SIG-M5 treated with dmso at 0.1 percent for 504 hours (cell line): ENCODE data around the gene POU5F1.

Experiments used
- DNase-seq: peaks from one replicate; lab custom pipeline; 2025; ENCODE audit not compliant: unreplicated experiment; lab: John Stamatoyannopoulos, UW

Gene POU5F1

DNA sequence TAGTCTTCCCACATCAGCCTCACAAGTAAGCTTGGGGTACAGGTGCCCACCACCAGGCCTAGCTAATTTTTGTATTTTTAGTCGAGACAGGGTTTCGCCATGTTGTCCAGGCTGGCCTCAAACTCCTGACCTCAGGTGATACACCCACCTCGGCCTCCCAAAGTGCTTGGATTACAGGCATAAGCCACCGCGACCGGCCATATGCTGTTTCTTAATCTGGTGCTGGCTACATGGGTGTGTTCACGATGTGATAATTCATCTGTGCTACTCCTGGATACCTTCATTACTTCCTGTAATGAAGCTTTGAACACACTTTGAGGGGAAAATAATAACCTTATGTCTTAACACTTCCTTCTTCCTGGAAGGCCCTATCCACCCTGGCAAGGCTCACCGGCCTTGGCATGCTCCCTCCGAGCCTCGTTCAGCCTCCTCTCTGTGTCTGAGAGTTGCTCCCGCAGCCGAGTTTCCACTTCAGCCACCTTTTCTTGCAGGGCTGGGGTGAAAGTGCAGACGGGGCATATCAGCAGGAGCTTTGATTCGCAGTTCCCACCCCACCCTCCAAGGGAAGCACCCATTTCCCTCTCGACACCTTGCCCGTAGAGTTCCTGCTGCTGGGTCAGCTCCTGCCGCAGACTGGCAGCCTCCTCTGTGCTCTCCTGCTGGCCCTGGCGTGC lies 26.0 kb downstream of the POU5F1 start:
- DNase-seq: no peak

DNA sequence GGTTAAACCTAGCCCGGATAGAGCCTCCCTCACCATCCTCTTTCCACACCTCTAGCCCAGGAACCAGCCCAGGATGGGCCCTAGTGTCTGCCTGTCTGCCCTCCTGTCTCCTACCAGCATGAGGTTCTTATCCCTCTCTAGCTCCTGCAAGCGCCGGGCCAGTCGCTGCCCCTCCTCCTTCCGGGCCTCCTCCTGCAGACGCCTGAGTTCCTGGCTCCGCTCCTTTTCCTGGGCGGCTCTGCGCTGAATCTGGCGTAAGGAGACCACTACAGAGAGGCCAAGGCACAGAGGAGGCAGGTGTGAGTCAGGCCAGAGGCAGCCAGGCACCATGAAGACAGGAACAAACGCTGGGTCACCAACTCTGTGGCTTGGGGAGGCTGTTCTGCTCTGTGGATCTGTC lies 27.3 kb downstream of the POU5F1 start:
- no peak for DNase-seq

DNA sequence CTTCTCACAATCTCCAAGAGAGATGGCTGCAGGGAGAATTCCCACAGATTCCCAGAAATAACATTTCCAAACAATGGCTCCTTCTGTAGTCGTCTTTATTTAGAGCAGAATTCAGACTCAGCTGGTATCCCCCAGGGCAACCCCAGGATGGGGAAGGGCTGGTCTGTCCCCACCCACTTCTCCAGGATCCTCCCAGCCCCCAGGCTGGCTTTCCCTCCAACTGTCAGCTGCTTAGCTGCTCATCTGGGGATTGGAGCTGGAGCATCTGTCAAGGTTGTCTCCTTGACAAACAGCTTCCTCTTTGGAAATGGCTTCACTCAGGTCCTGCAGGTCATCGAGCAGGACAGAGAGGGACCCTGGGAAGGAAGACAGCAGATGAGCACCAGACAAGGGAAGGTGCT lies 28.1 kb downstream of the POU5F1 start:
- DNase-seq: no peak

DNA sequence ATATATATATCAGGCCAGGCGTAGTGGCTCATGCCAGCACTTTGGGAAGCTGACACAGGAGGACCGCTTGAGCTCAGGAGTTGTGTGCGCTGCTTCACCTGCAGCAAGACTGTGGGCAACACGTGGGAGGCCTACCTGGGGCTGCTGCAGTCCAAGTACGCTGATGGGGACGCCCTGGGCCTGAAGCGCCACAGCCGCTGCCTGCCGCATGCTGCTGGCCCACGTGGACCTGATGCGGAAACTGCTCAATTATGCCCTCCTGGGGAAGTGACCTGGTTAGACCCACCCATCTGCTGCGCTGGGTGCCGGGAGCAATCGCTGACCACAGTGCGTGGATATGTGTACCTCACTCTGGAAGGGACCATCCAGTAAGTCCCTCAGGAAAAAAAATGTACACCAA lies 29.8 kb downstream of the POU5F1 start:
- DNase-seq: no peak

DNA sequence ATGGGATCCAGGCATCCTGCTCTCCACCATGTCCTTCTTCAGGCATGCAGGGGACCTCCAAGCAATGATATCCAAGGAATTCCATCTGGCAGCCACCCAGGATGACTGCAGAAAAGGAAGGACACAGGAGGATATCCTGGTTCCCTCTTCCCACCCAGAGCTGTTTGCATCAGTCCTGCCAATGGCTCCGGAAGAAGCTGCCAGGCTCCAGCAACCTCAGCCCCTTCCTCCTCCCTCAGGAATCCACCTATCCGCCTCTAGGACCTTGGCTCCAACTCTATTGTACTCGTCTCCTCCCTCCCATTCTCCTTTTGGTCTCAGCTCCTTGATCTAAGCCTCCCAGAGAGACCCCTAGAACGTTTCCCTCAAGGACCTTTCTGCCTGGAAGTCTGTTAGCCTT lies 30.9 kb downstream of the POU5F1 start:
- no peak for DNase-seq

DNA sequence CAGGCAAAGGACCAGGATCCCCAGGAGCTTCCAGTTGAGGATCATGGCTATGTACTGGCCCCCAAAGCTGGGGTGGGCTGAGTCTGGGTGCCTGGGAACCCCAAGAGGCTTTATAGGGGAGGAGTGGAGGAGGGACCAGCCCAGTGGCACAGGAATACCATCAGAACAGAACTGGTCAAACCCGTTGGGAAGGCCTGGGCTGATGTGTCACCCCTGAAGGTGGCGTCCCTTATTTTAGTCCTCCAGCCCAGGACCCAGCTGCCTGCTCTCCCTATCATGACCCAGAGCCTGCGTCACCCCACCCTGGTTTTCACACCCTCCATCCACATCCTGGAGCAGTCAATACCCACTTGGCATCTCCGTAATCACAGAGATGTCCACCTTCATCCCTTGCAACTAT lies 31.5 kb downstream of the POU5F1 start, which contains the start of gene PSORS1C2:
Gene PSORS1C2, minus strand, starts transcription at position 85 of the 400 bp plus-strand sequence. Its CDS starts 40 bp downstream, at position 45.
- no peak for DNase-seq

DNA sequence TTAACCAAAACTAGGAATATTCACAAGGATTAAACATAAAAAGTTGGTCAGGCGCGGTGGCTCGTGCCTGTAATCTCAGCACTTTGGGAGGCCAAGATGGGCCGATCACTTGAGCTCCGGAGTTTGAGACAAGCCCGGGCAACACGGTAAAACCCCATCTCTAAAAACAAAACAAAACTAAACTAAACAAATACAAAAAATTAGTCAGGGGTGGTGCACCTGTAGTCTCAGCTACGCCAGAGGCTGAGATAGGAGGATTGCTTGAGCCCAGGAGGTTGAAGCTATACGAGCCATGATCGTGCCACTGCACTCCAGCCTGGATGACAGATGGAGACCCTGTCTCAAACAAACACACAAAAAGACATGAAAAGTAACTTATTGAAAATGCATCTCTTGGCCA lies 34.8 kb downstream of the POU5F1 start:
- no peak for DNase-seq

DNA sequence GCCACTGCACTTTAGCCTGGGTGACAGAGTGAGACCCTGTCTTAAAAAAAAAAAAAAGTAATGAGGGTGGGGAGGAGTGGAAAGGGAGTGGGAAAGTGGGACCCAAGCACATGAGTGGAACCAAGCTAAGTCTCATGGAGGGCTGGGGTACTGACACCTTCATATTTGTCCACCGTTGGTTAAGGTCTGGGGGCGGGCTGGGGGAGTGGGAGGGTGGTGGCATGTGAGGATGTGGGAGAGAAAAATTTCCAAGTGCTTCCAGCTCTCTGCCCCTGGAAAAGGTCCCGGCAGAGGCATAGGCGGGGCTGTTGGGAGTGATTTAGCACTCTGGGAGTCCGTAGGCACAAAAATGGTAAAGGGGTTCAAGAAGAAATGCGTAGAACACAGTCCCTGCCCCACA lies 37.7 kb downstream of the POU5F1 start:
- DNase-seq: no peak

DNA sequence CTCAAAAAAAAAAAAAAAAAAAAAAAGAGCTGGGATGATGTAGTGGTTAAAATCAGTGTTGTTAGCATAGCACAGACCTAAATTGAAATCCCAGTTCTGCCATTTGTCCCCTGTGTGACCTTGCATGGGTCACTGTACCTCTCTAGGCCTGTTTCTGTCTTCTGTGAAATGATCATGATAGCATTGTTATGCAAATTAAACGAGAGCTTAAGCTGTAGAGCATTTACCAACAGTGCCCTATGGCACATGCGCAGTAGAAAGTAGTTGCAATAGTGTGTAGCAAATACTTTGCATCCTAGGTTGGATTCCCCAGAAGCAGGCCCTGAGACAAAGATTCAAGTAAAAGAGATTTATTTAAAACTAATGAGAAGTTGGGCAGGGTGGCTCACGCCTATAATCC lies 38.9 kb downstream of the POU5F1 start:
- DNase-seq: no peak

DNA sequence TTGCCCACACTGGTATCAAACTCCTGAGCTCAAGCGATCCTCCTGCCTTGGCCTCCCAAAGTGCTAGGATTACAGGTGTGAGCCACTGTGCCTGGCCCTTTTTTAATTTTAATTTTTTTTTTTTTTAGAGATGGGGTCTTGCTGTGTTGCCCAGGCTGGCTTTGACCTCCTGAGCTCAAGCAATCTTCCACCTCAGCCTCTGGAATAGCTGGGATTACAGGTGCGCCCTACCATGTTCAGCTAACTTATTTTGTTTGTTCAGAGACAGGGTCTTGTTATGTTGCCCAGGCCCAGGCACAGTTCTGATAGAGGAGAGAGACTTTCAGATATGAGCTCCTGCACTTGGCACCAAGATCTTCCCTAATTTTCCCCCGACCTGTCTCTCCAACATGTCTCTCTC lies 39.7 kb downstream of the POU5F1 start:
- no peak for DNase-seq

DNA sequence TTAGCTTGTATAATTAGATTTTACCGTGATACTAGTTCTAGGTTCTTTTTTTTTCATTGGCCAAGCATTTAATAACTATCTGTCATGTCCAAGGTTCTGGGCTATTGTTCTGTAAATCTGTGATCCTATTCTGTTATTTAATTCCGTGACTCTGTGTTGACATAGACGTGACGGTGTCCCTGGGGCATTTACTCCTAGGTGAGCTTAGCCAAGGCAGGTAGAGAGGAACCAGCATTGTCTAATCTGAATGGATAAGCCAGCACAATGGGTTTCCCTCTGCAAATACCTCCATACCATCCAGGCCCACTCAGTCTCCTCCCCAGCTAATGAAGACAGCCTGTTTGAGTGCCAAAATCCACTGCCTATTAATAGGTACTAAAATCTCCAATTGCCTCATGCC lies 41.4 kb downstream of the POU5F1 start:
- DNase-seq: no peak

DNA sequence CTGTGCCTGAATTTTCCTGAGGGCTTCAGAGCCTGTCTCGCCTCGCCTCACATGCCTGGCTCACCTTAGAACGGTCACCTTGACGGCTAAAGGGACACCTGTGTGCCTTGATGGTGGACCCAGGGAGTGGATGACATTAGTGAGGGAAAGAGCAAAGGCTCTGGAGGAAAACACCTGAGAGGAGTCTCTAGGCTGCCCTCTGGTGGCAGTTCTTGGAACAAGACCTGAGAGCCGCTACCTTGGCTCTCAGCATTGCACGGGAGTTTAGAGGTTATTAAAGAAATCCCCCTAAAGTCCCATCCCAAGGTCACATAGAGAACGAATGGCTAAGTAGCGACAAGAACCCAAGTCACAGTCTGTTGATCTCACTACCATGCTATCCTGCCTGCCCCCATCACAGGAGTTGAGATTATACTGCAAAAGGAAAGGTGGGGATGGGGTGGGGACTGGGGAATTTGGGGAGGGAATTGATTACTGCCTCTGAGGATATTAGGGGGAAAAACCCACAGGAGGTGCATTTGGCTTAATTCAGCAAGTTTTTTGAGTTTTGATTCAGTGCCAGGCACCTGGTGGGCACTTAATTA lies 42.3 kb downstream of the POU5F1 start:
- DNase-seq: no peak

DNA sequence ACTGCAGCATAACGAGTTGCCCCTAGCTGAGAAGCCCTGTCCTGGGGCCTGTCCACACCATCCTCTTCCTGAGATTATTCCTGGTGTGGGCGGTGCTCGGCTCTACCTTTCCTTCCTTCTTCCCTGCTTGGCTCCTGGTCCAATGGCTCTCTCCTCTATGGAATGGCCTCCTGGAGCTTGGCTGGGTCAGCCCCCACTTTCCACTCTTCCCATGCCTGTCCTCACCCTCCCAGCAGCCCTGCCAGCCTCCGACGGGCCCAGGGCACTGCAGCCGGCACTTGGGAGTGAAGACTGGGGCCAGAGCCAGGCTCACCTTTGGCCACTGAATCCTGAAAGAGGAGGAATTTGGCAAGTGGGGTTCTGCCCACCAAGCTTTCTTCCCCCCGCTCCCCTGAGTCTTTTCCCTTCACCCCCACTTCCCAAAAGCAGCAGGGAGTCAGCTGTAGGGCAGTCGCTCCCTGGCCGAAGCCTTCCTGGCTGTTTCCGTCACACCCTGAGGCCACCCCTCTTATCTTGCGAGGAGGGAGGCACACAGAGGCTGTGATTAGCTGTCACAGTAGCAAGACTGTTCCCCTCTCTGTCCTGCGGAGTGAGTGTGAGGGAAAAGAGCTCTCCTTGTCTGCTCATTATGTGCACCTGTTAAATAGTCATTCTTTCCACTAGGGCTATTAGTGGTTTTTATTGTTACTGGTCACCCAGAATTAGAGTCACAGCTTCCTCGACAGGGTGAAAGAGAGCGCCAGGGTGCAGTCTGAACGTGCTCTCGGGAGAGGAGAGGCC lies 43.9 kb downstream of the POU5F1 start:
- DNase-seq: no peak

DNA sequence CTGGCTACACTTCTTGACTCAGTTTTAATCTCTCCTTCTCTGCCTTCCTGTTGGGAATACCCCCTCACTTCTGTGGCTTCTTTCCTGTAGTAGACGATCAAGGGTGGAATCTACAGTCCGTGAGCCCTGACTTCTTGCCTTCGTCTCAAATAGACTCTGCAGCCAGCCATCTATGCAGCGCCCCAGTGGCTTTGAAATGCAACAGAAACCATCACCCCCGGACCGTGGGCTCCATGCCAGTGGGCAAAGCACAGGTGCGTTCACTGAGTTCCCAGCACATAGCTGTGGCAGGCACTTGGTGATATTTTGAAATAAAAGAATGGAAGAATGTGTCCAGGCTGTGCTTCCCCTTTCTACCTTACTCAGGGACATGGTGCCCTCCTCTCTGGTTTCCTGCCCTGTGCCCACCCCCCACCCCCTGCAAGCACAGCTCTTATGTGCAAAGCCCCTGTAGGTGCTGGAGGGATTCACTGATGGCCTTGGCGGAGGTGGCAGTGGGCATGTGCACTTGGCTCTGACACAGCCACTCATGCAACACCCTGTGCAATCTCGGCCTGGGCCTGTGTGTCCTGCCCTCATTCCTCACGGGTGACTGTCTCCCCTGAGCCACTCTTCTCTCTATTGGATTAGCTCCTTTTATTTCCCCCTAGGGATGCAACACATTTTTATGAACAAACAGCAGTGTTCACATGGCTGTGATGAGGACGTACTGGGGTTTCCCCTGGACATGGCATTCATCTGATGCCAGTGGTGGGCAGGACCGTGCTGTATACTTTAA lies 44.7 kb downstream of the POU5F1 start:
- DNase-seq: no peak

DNA sequence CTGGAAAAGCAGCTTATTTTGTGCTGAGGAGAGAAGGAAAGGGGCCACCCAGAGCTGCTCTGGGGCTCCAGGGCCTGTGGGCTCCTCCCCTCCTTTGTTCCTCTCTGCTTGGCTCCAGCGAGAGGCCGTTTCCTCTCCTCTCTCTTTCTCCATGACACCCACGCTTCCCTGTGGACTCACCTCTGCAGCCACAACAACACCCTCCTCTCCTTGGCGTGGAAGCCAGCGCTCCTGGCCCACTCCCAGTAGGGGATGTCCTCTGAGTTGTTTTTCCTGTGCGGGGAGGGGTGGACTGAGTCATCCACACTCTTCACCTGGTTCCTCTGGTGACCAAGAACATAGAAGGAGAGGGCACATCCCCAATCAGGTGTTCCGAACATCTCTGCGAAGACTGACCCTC lies 45.3 kb downstream of the POU5F1 start:
- no peak for DNase-seq

DNA sequence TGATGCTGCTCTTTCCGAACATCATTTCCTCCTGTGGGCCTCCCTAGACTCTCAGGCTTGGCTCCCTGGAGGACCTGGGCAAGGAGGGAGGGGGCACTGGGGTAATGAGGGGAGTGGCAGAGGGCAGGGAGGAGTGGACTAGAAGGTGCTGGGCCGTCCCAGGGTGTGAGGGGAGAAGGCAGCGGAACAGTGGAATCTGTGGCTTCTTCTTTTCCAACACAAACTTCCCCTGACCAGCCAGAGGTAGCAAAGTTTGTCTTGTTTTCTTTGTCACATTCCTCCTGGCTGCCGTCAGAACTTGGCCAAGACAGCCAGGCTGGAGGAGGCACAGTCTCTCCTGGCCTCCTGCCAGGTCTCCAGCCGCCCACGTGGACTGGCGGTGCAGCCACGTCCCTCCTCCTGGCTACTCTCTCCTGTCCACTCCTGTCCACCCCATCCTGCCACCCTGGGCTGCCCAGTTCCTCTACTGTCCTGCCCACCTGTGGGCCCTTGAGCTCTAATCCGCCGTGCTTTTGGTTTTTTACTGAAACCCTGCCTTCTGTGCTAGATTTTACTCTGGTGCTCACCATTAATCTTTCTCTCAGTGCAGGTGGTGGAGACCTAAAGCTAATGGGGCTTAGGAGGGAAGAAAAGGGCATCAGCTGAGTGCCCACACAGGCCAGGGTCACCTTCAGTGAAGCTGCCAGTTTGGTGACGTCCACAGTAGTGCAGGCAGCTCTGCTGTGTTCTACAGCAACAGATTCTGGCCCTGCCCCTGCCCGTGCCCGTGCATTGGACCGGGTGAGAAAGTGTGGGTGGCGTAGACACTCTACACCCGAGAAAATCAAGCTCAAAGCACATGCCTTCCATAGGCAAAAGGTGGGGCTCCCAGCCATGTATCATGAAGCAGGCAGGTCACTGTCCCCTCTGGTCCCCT lies 47.4 kb downstream of the POU5F1 start:
- peak; percentile 13 for DNase-seq

DNA sequence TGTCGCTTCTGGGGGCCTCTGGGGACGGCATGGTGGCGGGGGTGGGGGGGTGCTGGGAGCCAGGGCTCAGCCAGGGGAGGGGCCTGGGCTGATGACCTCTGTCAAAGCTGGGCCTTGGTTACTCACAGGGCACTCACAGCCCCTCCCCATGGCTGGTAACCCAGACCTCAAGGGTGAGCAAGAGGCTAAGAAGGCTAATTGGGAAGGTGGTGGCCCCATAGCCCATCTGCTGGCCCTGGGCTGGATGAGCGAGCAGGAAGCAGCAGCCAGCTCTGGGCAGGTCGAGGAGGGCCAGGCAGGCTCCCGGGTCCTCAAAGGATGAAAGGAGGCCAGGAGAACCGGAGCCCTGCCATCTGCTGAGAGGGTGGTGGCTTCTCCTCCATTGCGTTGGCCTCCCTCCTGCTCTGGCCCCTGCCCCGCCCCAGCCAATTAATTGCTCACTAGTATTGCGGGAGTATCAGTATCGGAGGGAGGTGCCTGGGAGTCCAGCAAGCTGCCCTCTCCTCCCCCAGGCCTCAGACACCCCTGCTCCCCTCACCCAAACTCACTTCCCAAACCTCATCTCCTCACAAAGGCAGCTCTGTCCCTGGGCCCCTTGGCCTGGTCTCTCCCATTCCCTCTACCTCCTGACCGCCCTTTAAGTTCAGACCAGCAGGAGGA lies 49.2 kb downstream of the POU5F1 start:
- no peak for DNase-seq

DNA sequence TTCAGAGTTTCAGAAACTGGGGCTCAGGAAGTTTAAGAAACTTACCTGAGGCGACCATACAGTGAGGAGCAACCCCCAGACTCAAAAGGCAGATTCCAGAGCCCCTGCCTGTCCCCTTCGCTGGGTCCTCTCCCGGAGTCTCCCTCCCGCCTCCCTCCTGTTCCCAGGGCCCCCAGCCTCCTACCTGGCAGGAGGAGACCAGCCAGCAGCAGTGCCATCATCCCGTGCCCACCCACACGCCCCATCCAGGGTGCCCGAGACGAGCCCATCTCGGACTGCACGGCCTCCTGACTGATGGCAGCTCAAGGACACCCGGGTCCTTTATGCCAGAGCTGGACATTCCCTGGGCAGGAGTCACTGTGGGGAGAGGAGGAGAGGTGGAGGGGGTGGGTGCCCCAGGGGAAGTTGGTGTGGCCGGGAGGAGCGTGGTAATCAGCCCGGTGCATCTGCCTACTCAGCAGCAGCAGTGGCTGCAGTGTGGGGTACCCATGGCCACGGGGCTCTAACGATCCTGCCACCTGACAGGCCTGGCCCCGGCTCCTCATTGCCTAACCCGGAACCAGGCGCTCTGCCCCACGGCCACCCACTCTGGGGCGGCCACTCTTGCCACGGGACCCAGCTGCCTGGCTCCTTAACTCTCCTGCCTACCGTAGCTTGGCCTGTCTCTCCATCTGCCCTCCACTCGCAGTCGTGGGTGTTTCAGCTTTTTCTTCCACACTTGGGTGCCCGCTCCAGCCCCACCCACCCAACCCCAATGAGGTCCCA lies 50.1 kb downstream of the POU5F1 start, which contains the start of gene CDSN:
Gene CDSN, minus strand, starts transcription at position 296 of the 765 bp plus-strand sequence. Its CDS starts 27 bp downstream, at position 269.
- DNase-seq: no peak

DNA sequence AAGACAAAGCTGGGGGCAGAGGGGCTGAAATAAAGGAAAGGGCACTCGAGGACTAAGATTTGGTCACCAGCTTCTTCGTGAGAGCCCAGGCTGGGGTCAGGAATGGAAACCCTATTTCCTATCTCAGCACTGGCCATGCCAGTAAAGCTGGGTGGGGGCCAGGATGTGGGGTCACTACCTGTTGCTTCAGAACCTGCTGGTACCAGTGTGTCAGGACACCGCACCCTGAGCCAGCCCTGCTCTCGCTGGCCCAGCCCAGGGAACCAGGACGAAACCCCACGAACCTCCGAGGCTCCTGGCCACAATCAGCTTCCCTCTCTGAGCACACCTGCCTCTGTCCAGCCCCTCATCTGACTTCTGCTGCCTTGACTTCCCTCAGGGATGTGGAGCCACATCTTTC lies 52.3 kb downstream of the POU5F1 start:
- no peak for DNase-seq
